Activated CD4-positive, alpha-beta T cell treated with anti-CD3 and anti-CD28 coated beads, Interleukin-2, amount 50 U/mL, for 1 hour (primary cell): ENCODE measurements around the gene AGTR1.

Source experiments
- DNase-seq: peaks from one replicate; pipeline ENCODE4 v3.0.0-alpha.2; 2020

The AGTR1 gene

GRCh38 chr3:148697306-148698189 lies at the start of gene AGTR1:
AGTR1 (plus strand) TSS chr3:148697903; CDS start chr3:148741036, 43,133 bp downstream.
- DNase-seq: no peak

- DNase-seq: no peak
Measured at GRCh38 chr3:148648685-148649352, 48.9 kb upstream of the AGTR1 start.

GRCh38 chr3:148651549-148651948 lies 46.2 kb upstream of the AGTR1 start:
- DNase-seq: no peak

- DNase-seq: no peak
Measured at GRCh38 chr3:148654433-148654832, 43.3 kb upstream of the AGTR1 start.

- DNase-seq: no peak
Measured at GRCh38 chr3:148657470-148657869, 40.2 kb upstream of the AGTR1 start.

GRCh38 chr3:148659512-148659911 lies 38.2 kb upstream of the AGTR1 start:
- DNase-seq: no peak

GRCh38 chr3:148680289-148680688 lies 17.4 kb upstream of the AGTR1 start:
- DNase-seq: no peak

- DNase-seq: no peak
Measured at GRCh38 chr3:148681080-148681479, 16.6 kb upstream of the AGTR1 start.

- DNase-seq: no peak
Measured at GRCh38 chr3:148682997-148683396, 14.7 kb upstream of the AGTR1 start.

- no peak for DNase-seq
Measured at GRCh38 chr3:148694116-148694515, 3.6 kb upstream of the AGTR1 start.

GRCh38 chr3:148698190-148698810 lies 597 bp downstream of the AGTR1 start:
- no peak for DNase-seq

- no peak for DNase-seq
Measured at GRCh38 chr3:148705314-148705713, 7.6 kb downstream of the AGTR1 start.

- DNase-seq: no peak
Measured at GRCh38 chr3:148707601-148708380, 10.1 kb downstream of the AGTR1 start.

- DNase-seq: no peak
Measured at GRCh38 chr3:148708409-148708808, 10.7 kb downstream of the AGTR1 start.

GRCh38 chr3:148709560-148710253 lies 12.0 kb downstream of the AGTR1 start:
- DNase-seq: no peak

GRCh38 chr3:148710665-148711064 lies 13.0 kb downstream of the AGTR1 start:
- no peak for DNase-seq

- DNase-seq: no peak
Measured at GRCh38 chr3:148711981-148712666, 14.4 kb downstream of the AGTR1 start.

GRCh38 chr3:148714521-148714920 lies 16.8 kb downstream of the AGTR1 start:
- no peak for DNase-seq

- no peak for DNase-seq
Measured at GRCh38 chr3:148716657-148717056, 19.0 kb downstream of the AGTR1 start.

GRCh38 chr3:148717885-148718561 lies 20.3 kb downstream of the AGTR1 start:
- DNase-seq: no peak
